HG02763 (cell line): ENCODE results near the gene CLEC3B.
A peak's percentile ranks its signal among the peaks of the same experiment; 100 is the strongest.
"Not testable (repeated sequence)": the region's sequence is repeated elsewhere in the genome, so short reads cannot be mapped to it uniquely, and the experiment has no call there.

Source experiments
- ATAC-seq: cut with Tn5 transposase; IDR thresholded peaks from one replicate; pipeline ENCODE4 v1.9.1; 2021; ENCODE audit warnings: mild to moderate bottlenecking, moderate library complexity; ENCODE audit not compliant: unreplicated experiment

Gene CLEC3B

DNA sequence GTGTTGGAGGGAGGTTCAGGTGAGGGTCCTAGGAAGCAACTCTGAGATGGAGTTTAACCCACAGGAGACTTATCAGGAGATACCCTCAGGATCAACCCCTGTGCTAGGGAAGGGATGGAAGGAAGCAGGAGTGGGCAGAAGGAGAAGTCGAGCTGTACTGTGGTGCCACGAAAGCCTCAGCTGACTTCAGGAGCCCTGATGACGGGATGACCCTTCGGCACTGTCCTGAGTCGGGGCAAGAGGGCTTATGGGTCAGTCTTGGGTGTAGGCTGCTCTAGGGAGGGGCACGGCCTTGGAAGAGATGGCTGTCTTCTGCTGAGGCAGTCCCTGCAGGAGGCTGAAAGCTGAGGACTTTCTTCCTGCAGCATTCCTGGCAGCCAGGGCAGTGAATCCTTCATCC, 7.7 kb downstream of the CLEC3B start:
- ATAC-seq, result no peak

DNA sequence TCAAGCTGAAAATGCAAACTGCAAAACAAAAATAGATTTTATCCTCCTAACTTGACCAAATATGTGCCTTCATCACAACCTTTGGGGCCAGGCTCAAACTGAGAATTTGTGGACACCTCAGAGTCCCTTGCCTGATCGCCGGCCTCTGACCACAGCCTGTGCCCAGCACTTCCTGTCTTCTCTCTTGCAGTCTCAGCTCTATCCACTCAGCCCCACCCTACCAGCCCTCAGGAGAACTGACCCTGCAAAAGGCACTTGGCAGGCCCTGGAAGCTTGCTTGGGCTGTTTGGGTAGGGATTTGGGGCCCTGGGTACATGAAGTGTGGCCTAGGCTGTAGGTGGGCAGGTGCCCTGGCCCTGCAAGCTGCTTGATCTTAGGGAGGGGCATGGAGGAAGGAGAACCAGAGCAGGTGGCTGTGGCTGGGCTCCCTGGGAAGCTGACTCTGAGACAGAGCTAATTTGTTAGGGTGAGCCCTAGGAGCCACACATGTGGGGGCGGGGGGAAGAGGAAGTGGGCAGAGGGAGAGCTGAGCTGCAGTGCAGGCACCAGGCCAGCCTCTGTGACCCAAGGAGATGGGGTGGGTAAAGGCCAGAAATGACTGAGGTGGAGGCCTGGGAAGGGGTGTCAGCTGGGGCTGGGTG, 8.6 kb downstream of the CLEC3B start:
- ATAC-seq, result peak; percentile 38

DNA sequence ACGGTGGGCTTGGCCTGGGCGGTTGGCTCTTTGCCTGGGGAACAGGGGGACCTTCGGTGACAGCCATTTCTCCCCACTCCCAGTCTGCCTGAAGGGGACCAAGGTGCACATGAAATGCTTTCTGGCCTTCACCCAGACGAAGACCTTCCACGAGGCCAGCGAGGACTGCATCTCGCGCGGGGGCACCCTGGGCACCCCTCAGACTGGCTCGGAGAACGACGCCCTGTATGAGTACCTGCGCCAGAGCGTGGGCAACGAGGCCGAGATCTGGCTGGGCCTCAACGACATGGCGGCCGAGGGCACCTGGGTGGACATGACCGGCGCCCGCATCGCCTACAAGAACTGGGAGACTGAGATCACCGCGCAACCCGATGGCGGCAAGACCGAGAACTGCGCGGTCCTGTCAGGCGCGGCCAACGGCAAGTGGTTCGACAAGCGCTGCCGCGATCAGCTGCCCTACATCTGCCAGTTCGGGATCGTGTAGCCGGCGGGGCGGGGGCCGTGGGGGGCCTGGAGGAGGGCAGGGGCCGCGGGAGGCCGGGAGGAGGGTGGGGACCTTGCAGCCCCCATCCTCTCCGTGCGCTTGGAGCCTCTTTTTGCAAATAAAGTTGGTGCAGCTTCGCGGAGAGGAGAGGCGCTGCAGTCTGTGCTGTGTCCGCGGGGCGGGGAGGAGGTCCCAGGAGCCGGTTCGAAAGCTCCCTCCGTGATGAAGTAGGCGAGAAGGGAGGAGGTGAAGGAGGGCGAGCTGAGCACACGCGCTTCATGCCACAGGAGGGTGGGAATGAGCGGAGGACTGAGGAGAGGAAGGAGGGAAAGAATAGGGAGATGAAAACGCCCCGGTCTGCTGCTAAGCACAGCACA, 9.6 kb downstream of the CLEC3B start:
- no peak for ATAC-seq

DNA sequence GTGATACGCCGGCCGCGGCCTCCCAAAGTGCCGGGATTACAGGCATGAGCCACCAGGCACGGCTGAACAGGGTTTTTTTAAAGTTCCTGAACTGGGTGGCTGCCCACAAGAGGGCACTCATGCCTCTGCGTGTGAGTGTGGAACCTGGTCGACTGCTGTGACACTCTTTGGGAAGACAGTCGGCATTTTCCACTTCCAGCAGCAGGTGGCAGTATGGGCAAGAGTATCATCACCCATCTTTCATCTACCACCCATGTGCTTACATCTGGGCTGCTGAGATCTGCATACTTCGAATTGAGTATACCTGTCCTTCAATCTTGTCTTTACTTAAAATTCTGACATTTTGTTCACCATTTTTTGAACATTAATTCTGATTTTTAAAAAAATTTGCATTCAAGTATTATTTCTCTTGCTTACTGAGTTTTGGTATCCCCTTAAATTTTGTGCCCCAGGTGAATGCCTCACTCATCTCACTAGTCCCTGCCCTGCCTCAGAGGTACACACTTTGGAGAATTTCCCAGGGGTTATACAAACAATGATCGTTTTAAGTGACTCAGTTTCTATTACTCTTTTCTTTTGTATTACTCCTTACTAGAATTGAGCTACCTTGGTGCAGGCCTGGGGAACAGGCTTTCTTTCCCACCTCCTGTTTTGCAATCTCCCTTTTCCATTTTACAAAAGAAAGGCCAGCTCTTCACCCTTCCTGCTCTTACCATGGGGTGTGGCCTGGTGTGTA, 11.8 kb downstream of the CLEC3B start:
- peak; percentile 55 for ATAC-seq

DNA sequence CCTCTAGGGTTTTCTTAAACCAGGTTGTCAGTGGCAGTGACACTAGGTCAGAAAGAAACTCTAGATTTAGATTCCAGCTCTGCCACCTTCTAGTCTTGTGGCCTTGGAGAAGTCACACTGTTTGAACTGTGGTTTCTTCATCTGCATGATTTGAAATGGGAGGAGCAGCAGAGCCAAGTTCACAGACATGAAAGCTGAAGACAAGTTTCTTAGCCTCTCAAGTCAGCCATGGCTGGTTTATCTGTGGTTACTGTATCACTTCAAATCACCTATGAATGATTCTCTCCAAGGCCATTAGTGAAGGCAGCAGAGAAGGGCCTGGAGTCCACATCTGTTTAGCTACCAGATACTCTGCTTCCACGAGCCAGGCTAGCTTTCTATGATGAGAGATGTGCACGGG, 15.6 kb downstream of the CLEC3B start:
- ATAC-seq, result no peak

DNA sequence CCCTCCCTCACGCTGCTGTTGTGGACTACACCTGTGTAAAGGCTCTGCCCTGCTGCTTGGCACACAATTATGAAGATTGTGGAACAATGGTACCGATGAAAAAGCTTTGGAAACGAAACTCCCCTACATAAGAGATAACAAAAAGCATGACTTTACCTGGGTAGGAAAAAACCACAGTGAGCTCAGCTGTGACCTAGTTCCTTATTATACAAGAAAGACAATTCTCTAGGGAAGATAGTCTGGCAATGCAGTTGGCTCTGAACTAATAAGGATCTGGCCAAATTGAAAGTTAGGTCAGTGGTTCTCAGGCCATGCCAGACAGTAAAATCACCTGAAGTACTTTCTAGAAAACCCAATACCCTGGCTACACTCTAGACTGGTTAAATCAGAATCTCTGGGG, 16.1 kb downstream of the CLEC3B start:
- no peak for ATAC-seq

DNA sequence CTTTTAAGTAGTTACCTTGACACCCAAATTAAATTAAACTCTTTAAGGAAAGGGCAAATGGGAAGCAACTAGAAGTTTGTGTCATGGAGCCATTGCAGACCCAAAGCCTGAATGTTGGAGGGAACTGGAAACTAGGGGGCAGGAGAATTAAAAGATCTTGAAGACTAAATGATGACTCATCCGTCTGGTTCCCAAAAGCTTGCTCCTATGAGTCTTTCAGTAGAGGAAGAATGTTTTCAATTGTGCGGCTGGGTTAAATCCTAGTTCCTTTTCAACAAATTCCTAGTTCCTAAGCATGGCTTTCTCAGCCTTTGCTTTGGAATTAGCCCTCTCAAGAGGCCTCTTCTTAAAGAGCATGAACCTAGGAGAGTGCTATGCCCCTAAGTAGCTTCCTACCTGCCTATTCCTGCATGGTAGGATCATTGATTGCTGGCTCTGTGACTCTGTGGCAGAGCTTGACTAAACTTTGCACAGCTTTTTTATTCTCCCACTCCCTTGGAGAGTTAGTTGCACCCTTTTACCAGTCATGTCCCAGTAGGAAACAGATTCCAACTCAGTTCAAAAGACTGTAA, 17.7 kb downstream of the CLEC3B start:
- no peak for ATAC-seq

DNA sequence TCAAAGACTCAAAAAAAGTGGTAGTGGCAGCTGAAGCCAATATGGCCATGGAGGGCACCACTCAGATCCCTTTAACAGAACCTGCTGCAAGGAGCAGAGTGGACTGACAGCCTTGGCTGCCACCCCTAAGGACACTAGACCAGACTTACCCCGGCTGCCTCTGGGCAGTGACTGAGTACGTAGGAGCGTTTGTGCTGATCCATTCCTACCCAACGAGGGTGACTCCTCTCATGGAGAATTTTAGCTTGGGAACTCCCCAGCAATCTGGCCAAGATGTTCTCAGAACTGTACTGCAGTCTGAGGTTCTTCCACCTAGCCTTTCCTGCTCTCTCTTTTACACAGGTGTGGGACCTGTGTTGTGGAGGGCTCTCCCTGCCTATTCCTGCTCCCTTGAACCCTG, 22.1 kb downstream of the CLEC3B start:
- no peak for ATAC-seq

DNA sequence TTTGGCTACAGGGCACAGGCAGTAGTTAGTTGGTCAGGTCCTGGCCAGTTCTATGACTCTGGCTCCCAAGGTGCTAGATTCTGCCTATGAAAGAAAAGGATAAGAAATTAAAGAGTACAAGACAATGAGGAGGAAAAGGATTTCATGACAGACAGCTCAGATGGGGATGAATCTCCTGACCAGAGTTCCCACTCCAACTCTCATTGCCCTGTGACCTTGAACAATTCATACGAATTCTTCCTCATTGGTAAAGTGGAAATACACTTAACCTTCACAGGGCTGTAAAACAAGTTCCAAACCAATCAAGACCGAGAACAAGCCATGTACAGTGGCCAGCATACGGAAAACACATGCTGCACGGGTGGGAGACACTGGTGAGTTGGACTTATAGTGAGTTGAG, 23.7 kb downstream of the CLEC3B start:
- ATAC-seq, result no peak

DNA sequence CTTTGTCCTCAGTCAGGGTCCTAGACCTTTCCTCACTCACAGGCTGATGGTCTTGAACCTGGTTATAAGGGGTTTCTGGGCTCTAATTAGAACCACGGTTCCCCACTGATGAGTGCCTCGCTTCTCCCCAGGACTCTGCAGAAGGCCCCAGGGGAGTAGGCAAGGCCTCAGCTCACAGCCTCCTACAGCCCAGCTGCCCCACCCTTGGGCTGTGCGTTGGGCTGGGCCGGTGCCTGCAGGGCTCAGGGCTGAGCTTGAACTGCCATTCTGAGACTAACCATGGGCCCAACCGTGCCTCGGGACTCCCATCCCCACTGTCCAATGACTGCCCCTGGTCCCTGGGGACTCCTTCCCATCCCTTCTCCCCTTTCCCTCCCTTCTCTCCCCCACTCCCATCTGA, 25.6 kb downstream of the CLEC3B start:
- no peak for ATAC-seq

DNA sequence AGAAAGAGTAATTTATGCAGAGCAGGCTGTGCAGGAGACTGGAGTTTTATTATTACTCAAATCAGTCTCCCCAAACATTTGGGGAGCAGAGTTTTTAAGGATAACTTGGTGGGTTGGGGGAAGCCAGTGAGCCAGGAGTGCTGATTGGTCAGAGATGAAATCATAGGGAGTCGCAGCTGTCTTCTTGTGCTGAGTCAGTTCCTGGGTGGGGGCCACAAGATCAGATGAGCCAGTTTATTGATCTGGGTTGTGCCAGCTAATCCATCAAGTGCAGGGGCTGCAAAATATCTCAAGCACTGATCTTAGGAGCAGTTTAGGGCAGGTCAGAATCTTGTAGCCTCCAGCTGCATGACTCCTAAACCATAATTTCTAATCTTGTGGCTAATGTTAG, 27.7 kb downstream of the CLEC3B start:
- ATAC-seq, result not testable (repeated sequence)

DNA sequence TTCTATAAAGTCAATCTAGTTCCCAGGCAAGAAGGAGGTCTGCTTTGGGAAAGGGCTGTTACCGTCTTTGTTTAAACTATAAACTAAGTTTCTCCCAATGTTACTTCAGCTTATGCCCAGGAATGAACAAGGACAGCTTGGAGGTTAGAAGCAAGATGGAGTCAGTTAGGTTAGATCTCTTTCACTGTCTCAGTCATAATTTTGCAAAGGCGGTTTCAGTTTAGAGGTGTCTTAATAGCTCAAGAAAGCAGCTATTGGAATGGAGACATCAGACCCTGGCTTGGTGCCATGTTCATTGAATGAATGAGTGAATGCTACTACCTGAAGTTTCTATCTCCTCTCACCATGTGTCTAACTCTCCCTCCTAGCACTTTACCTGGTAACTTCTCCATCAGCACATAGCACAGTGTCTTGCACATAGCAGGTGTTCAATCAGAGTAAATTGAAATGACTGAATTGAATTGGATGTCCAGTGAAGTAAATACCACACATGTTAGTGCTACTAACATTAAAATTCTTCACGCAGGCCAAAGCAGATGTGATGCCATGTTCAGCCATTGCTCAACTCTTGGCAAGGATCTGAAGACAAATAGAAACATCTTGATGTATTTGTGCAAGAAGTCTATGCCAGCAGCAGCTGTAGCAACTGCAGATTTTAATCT, 28.2 kb downstream of the CLEC3B start:
- no peak for ATAC-seq

DNA sequence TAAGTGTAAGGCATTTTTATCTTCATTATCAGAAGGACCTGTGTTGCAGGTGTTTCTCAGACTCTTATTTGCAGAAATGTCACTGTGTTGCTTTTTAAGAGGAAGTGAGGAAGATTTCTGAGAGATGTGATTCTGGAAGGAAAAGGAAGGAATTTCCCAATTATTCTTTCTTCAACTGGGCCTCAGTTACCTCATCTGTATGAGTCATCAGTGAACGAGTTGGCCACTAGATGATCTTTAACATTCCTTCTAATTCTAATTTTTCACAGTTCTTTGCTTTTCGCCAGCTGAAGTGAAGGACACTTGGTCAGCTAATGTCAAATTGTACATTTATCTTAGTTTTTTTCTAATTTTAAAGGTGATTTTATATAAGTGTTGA, 28.9 kb downstream of the CLEC3B start:
- ATAC-seq, result no peak

DNA sequence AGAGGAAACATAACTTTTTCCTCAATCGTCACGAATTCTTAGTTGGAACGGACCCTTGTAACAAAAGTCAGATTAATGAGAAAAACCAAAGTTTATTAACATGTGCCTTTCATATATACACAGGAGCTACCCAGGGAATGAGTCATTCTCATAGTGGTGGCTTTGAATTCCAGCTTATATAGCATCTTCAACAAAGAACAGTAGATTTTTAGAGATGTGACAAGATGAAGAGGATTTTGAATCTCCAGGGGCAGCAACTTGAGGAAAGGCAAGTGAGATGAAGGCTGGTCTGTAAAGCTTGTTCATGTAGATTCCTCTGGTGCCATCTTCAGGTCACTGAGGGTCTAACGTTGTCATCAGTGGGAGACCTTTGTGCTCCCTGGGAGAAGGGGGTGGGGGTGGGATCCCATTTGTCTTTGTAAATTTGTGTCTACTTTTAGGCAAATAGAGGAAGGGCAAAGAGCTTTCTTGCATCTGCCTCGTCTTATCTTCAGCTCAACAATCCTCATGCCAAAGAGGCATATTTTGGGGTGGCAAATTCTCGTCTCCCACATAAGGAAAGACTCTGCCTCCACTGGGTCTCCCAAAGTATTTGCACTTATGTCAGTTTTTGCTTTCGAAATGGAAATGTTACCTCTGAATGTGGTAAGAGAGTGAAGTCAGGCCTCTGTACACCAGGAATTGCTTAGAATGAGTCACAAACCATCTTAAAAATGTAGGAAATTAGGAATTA, 29.5 kb downstream of the CLEC3B start:
- ATAC-seq, result no peak

DNA sequence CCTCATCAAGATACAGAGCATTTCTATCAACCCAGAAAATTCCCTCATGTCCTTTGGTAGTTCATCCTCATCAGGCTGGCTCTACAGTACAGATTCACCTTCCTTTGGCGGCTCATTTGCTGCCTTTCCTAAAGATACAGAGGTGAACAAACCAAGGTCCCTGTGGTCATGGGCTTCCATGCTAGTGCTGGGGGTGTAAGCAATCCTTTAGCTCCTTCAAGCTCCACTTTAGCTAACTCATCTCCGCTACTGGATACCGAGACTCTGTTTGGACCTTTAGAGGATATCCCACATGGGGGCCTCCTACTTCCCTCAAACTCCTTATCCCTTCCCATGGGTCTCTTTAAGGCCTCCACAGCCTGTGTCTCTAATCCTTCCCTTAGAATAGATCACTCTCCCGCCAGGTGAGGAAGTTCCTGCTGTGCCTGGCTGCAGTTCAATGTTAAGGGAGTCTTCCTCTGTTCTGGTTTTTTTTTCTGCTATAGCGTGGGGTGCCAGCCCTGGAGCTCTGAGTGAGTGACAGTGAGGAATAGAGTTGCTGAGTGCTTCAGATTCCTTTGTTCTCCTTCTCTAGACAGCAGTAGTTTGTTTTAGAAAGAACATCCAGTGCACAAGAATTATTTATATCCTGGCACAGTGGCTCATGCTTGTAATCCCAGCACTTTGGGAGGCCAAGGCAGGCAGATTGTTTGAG, 30.7 kb downstream of the CLEC3B start:
- no peak for ATAC-seq

DNA sequence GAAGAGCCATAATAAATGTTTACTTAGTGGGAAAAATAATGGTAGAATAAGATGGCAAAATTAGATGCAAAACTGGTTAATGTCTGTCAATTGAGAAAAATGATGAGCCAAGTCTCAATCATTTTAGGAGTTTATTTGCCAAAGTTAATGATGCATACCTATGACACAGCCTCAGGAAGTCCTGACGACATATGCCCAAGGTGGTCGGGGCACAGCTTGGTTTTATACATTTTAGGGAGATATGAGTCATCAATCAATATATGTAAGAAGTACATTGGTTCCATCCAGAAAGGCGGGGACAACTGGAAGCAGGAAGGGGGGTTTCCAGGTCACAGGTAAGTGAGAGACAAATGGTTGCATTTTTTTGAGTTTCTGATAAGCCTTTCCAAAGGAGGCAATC, 31.5 kb downstream of the CLEC3B start:
- ATAC-seq, result no peak

DNA sequence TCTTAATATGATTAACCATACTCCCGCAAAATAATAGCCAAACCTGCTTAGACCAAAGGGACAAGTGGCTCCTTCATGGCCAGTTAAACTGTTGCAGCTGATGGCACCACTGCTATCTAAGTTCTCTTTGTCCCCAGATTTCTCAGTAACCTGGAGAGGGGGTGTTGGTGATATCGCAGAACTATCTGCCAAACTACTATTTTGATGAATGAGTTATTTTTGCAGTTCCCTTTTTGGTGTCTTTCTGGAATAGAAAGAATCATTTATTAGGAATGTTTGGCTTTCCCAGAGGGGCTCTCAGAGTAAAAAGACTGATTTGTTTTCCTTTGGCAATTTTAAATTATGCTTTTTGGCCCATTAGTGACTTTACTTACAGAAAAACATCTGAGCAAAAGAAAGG, 33.0 kb downstream of the CLEC3B start:
- no peak for ATAC-seq

DNA sequence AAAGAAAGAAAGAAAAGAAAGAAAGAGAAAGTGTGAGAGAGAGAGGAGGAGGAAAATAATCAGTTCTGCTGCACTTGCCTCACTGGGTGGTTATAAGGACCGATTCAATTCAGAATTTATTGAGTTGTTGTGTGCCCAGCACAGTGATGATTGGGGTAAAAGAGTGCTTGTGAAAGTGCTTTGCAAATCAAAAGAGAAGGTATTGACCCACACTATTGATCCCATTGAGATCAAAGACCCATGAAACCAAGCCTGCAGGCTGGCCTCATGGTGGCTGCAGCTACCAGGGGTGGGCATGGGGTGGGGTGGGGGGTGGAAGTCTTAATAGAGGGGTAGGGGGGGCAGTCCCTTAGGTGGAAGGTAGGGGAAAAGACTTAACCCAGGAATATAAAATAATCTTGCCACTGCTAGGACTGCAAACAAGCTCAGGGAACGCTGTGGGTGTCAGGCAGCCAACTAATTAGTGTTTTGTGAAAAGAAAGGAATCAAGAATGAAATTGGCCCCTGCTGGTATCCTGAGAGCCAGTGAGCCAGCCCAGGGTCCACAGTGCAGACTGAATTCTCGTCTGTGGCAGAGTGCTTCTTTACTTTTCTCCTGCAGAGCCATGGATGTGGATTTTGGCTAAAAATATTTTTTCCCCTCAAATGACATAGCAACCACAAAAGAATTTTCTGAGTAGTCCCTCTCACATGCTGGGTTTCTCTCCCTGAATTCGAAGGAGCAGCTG, 34.2 kb downstream of the CLEC3B start:
- ATAC-seq, result no peak

DNA sequence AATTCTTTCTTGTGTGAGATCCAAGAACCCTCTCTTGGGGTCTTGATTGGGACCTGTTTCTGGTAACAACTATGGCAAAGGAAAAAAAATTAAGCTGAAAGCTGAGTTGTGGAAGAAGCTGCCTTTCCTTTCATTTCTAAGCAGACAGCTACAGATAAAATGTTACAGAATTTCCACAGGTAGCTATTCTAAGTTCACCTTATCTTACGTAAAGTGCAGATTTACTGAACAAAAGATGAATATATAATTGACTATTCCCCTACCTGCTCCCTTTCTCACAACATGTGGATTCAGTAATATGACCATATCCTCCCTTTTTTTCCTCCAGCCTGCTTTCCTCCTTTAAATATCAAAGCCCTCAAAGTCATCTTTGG, 36.6 kb downstream of the CLEC3B start:
- no peak for ATAC-seq
